CD4-positive, alpha-beta T cell treated with Interleukin-1 beta for 1 hour (primary cell): ENCODE measurements around the gene MUC6.

Source experiments
- DNase-seq, 2 donors: peaks; one replicate each; pipeline ENCODE4 v3.0.0-alpha.2; 2020 to 2022

The MUC6 gene

GRCh38 chr11:1035577-1036283 lies 788 bp downstream of the MUC6 start:
- no peak for DNase-seq

GRCh38 chr11:1034456-1035295 lies 1.8 kb downstream of the MUC6 start:
- no peak for DNase-seq

GRCh38 chr11:1034001-1034400 lies 2.5 kb downstream of the MUC6 start:
- no peak for DNase-seq

- DNase-seq, result no peak
Measured at GRCh38 chr11:1033016-1033798, 3.3 kb downstream of the MUC6 start.

GRCh38 chr11:1032310-1032891 lies 4.1 kb downstream of the MUC6 start:
- no peak for DNase-seq

- no peak for DNase-seq
Measured at GRCh38 chr11:1031121-1031899, 5.2 kb downstream of the MUC6 start.

- no peak for DNase-seq
Measured at GRCh38 chr11:1030556-1030955, 6.0 kb downstream of the MUC6 start.

GRCh38 chr11:1030086-1030485 lies 6.4 kb downstream of the MUC6 start:
- no peak for DNase-seq

GRCh38 chr11:1029654-1030053 lies 6.9 kb downstream of the MUC6 start:
- DNase-seq, result no peak

GRCh38 chr11:1029051-1029450 lies 7.5 kb downstream of the MUC6 start:
- DNase-seq, result no peak

- DNase-seq, result no peak
Measured at GRCh38 chr11:1028616-1029015, 7.9 kb downstream of the MUC6 start.

GRCh38 chr11:1028291-1028540 lies 8.3 kb downstream of the MUC6 start:
- DNase-seq, result no peak

- DNase-seq, result no peak
Measured at GRCh38 chr11:1027483-1028290, 8.8 kb downstream of the MUC6 start.

GRCh38 chr11:1026641-1027482 lies 9.7 kb downstream of the MUC6 start:
- DNase-seq, result no peak

GRCh38 chr11:1026163-1026450 lies 10.4 kb downstream of the MUC6 start:
- no peak for DNase-seq

- no peak for DNase-seq
Measured at GRCh38 chr11:1025410-1026162, 10.9 kb downstream of the MUC6 start.

GRCh38 chr11:1024597-1025409 lies 11.7 kb downstream of the MUC6 start:
- no peak for DNase-seq

- DNase-seq, result no peak
Measured at GRCh38 chr11:1023811-1024596, 12.5 kb downstream of the MUC6 start.
